Activated CD8-positive, alpha-beta memory T cell treated with anti-CD3 and anti-CD28 coated beads, Interleukin-2, amount 50 U/mL, for 24 hours (primary cell): ENCODE results near the gene CRAMP1.
A peak's percentile ranks its signal among the peaks of the same experiment; 100 is the strongest.

Experiments
- DNase-seq: peaks from one replicate; pipeline ENCODE4 v3.0.0-alpha.2; 2020; ENCODE audit errors: extremely low read depth

CRAMP1 gene

GRCh38 chr16:1596516-1596915 is 15.6 kb upstream of the CRAMP1 start:
- no peak for DNase-seq

GRCh38 chr16:1597154-1597553 is 15.0 kb upstream of the CRAMP1 start:
- DNase-seq: no peak

- no peak for DNase-seq
Observed at GRCh38 chr16:1601031-1601430, 11.1 kb upstream of the CRAMP1 start.

- no peak for DNase-seq
Observed at GRCh38 chr16:1601489-1601888, 10.7 kb upstream of the CRAMP1 start.

- DNase-seq: no peak
Observed at GRCh38 chr16:1602285-1602684, 9.9 kb upstream of the CRAMP1 start.

- DNase-seq: no peak
Observed at GRCh38 chr16:1606774-1607173, 5.4 kb upstream of the CRAMP1 start.

GRCh38 chr16:1607971-1608370 is 4.2 kb upstream of the CRAMP1 start:
- no peak for DNase-seq

GRCh38 chr16:1610071-1610898 is 1.9 kb upstream of the CRAMP1 start:
- DNase-seq: peak; percentile 59

GRCh38 chr16:1610899-1611632 is 1.1 kb upstream of the CRAMP1 start:
- no peak for DNase-seq

- DNase-seq: no peak
Observed at GRCh38 chr16:1613211-1613622, 1.1 kb downstream of the CRAMP1 start.

- DNase-seq: no peak
Observed at GRCh38 chr16:1613728-1614455, 1.7 kb downstream of the CRAMP1 start.

GRCh38 chr16:1614456-1615102 is 2.4 kb downstream of the CRAMP1 start:
- DNase-seq: no peak

- no peak for DNase-seq
Observed at GRCh38 chr16:1615761-1616160, 3.6 kb downstream of the CRAMP1 start.

- no peak for DNase-seq
Observed at GRCh38 chr16:1619976-1620375, 7.8 kb downstream of the CRAMP1 start.

GRCh38 chr16:1620391-1620790 is 8.2 kb downstream of the CRAMP1 start:
- DNase-seq: no peak

GRCh38 chr16:1621851-1622250 is 9.7 kb downstream of the CRAMP1 start:
- DNase-seq: no peak

GRCh38 chr16:1626327-1626726 is 14.2 kb downstream of the CRAMP1 start:
- no peak for DNase-seq

- no peak for DNase-seq
Observed at GRCh38 chr16:1626776-1627175, 14.6 kb downstream of the CRAMP1 start.

GRCh38 chr16:1630450-1631213 is 18.5 kb downstream of the CRAMP1 start:
- no peak for DNase-seq

- no peak for DNase-seq
Observed at GRCh38 chr16:1631230-1631629, 19.1 kb downstream of the CRAMP1 start.

- DNase-seq: no peak
Observed at GRCh38 chr16:1631931-1632637, 19.9 kb downstream of the CRAMP1 start.
